Amygdala (tissue), 56 donors: ENCODE measurements around the gene ADAMTS3.

Experiments used
- DNase-seq, 56 donors: peaks; one replicate each; lab custom pipeline; 2025; lab: John Stamatoyannopoulos, UW

Gene ADAMTS3

GRCh38 chr4:72424006-72424405, 145.0 kb downstream of the ADAMTS3 start:
- DNase-seq, result no peak

- no peak for DNase-seq
Observed at GRCh38 chr4:72422416-72422815, 146.6 kb downstream of the ADAMTS3 start.

GRCh38 chr4:72418458-72418857, 150.6 kb downstream of the ADAMTS3 start:
- peak in 6 of 56 donors; percentile 1 to 34 (median 7) for DNase-seq

- peak in 2 of 56 donors; percentile 0 to 2 for DNase-seq
Observed at GRCh38 chr4:72410158-72410557, 158.9 kb downstream of the ADAMTS3 start.

GRCh38 chr4:72408568-72408967, 160.5 kb downstream of the ADAMTS3 start:
- no peak for DNase-seq

GRCh38 chr4:72405417-72405816, 163.6 kb downstream of the ADAMTS3 start:
- no peak for DNase-seq

GRCh38 chr4:72397314-72397713, 171.7 kb downstream of the ADAMTS3 start:
- no peak for DNase-seq

GRCh38 chr4:72394012-72394663, 174.9 kb downstream of the ADAMTS3 start:
- no peak for DNase-seq

GRCh38 chr4:72391281-72391680, 177.7 kb downstream of the ADAMTS3 start:
- no peak for DNase-seq

GRCh38 chr4:72390409-72390808, 178.6 kb downstream of the ADAMTS3 start:
- DNase-seq, result no peak

GRCh38 chr4:72388521-72388920, 180.5 kb downstream of the ADAMTS3 start:
- DNase-seq, result no peak

GRCh38 chr4:72387959-72388358, 181.1 kb downstream of the ADAMTS3 start:
- DNase-seq, result no peak

GRCh38 chr4:72383439-72383838, 185.6 kb downstream of the ADAMTS3 start:
- no peak for DNase-seq

- DNase-seq, result no peak
Observed at GRCh38 chr4:72378901-72379300, 190.1 kb downstream of the ADAMTS3 start.

GRCh38 chr4:72377491-72378194, 191.4 kb downstream of the ADAMTS3 start:
- DNase-seq, result no peak

GRCh38 chr4:72376901-72377300, 192.1 kb downstream of the ADAMTS3 start:
- peak in 3 of 56 donors; percentile 0 to 20 (median 5) for DNase-seq

GRCh38 chr4:72375073-72375736, 193.8 kb downstream of the ADAMTS3 start:
- DNase-seq, result no peak

- DNase-seq, result no peak
Observed at GRCh38 chr4:72374159-72374558, 194.9 kb downstream of the ADAMTS3 start.

GRCh38 chr4:72366601-72367000, 202.4 kb downstream of the ADAMTS3 start:
- DNase-seq, result no peak

- DNase-seq, result no peak
Observed at GRCh38 chr4:72365981-72366380, 203.0 kb downstream of the ADAMTS3 start.

GRCh38 chr4:72365016-72365415, 204.0 kb downstream of the ADAMTS3 start:
- no peak for DNase-seq

GRCh38 chr4:72360075-72360474, 208.9 kb downstream of the ADAMTS3 start:
- DNase-seq, result no peak
